Measurements from ENCODE around the gene NCL. TPM values are rescaled to one million over a fixed set of nuclear protein-coding genes. Genes with fewer than 3 reads are reported as not detected.
"Not testable (repeated sequence)": the region's sequence is repeated elsewhere in the genome, so short reads cannot be mapped to it uniquely, and the experiment has no call there.

The NCL gene

GRCh38 chr2:231411831-231412617 is 52.3 kb downstream of the NCL start:
- Histone ChIP-seq H3K27me3 (ENCODE audit: control insufficient read depth, insufficient read depth, low read length) (no peaks in the 10 kb centered on the region), H3K9ac (ENCODE audit: low read depth, low read length) (peak overlapping the region; percentile 77), H3K36me3 (ENCODE audit: insufficient read depth, low read length) (no peaks in the 10 kb centered on the region), H3K4me2 (ENCODE audit: low read length) (peak overlapping the region; percentile 92), H3K4me1 (ENCODE audit: control insufficient read depth, insufficient read depth, low read length) (peaks cover 9% of the 10 kb centered on the region), H3K9me3 (replicated peaks; ENCODE audit: low read length) (peaks cover 6% of the 10 kb centered on the region), H3K4me3 (ENCODE audit: low read length) (peak overlapping the region; percentile 72)

GRCh38 chr2:231411237-231411636 is 53.0 kb downstream of the NCL start:
- H3K4me1 ChIP-seq (ENCODE audit: control insufficient read depth, insufficient read depth, low read length), result peaks cover 15% of the 10 kb centered on the region
- H3K36me3 ChIP-seq (ENCODE audit: insufficient read depth, low read length), result no peaks in the 10 kb centered on the region
- no peaks in the 10 kb centered on the region for H3K27me3 ChIP-seq (ENCODE audit: control insufficient read depth, insufficient read depth, low read length)
- peak overlapping the region; percentile 92 for H3K4me2 ChIP-seq (ENCODE audit: low read length)
- peaks cover 6% of the 10 kb centered on the region for H3K9me3 ChIP-seq (replicated peaks; ENCODE audit: low read length)
- H3K9ac ChIP-seq (ENCODE audit: low read depth, low read length), result no peak overlapping the region
- H3K4me3 ChIP-seq (ENCODE audit: low read length), result no peak overlapping the region

GRCh38 chr2:231410293-231411004 is 53.8 kb downstream of the NCL start:
- H3K9me3 ChIP-seq (replicated peaks; ENCODE audit: low read length), result peaks cover 6% of the 10 kb centered on the region
- no peaks in the 10 kb centered on the region for H3K36me3 ChIP-seq (ENCODE audit: insufficient read depth, low read length)
- H3K4me2 ChIP-seq (ENCODE audit: low read length), result no peak overlapping the region
- H3K9ac ChIP-seq (ENCODE audit: low read depth, low read length), result no peak overlapping the region
- H3K27me3 ChIP-seq (ENCODE audit: control insufficient read depth, insufficient read depth, low read length), result no peaks in the 10 kb centered on the region
- no peak overlapping the region for H3K4me3 ChIP-seq (ENCODE audit: low read length)
- H3K4me1 ChIP-seq (ENCODE audit: control insufficient read depth, insufficient read depth, low read length), result peaks cover 20% of the 10 kb centered on the region

- no peak overlapping the region for H3K4me3 ChIP-seq (ENCODE audit: low read length)
These were observed 54.5 kb downstream of the NCL start for GRCh38 chr2:231409776-231410175.

GRCh38 chr2:231408304-231408703 is 56.0 kb downstream of the NCL start:
- not testable (repeated sequence) for H3K27me3 ChIP-seq (ENCODE audit: control insufficient read depth, insufficient read depth, low read length); H3K9me3 ChIP-seq (replicated peaks; ENCODE audit: low read length); H3K9ac ChIP-seq (ENCODE audit: low read depth, low read length); H3K36me3 ChIP-seq (ENCODE audit: insufficient read depth, low read length); H3K4me2 ChIP-seq (ENCODE audit: low read length); H3K4me3 ChIP-seq (ENCODE audit: low read length)
- H3K4me1 ChIP-seq (ENCODE audit: control insufficient read depth, insufficient read depth, low read length), result peaks cover 20% of the 10 kb centered on the region

More at GRCh38 chr2:231409776-231410175, 54.5 kb downstream of the NCL start:
- Histone ChIP-seq H3K4me1 (ENCODE audit: control insufficient read depth, insufficient read depth, low read length) (peaks cover 20% of the 10 kb centered on the region), H3K36me3 (ENCODE audit: insufficient read depth, low read length) (no peaks in the 10 kb centered on the region), H3K9me3 (replicated peaks; ENCODE audit: low read length) (peaks cover 6% of the 10 kb centered on the region), H3K27me3 (ENCODE audit: control insufficient read depth, insufficient read depth, low read length) (no peaks in the 10 kb centered on the region), H3K4me2 (ENCODE audit: low read length) (no peak overlapping the region), H3K9ac (ENCODE audit: low read depth, low read length) (no peak overlapping the region)

GRCh38 chr2:231407686-231408085 is 56.6 kb downstream of the NCL start:
- H3K4me2 ChIP-seq (ENCODE audit: low read length); H3K36me3 ChIP-seq (ENCODE audit: insufficient read depth, low read length); H3K27me3 ChIP-seq (ENCODE audit: control insufficient read depth, insufficient read depth, low read length); H3K9ac ChIP-seq (ENCODE audit: low read depth, low read length); H3K9me3 ChIP-seq (replicated peaks; ENCODE audit: low read length); H3K4me3 ChIP-seq (ENCODE audit: low read length): not testable (repeated sequence)
- H3K4me1 ChIP-seq (ENCODE audit: control insufficient read depth, insufficient read depth, low read length), result peaks cover 19% of the 10 kb centered on the region

- not testable (repeated sequence) for H3K4me3 ChIP-seq (ENCODE audit: low read length)
- H3K4me2 ChIP-seq (ENCODE audit: low read length), result peak overlapping the region; percentile 37
- peak overlapping the region; percentile 62 for H3K9ac ChIP-seq (ENCODE audit: low read depth, low read length)
These were observed 58.5 kb downstream of the NCL start for GRCh38 chr2:231405601-231406367.

GRCh38 chr2:231404183-231404578 is 60.1 kb downstream of the NCL start:
- H3K4me1 ChIP-seq (ENCODE audit: control insufficient read depth, insufficient read depth, low read length), result peaks cover 21% of the 10 kb centered on the region
- not testable (repeated sequence) for H3K4me3 ChIP-seq (ENCODE audit: low read length); H3K36me3 ChIP-seq (ENCODE audit: insufficient read depth, low read length); H3K27me3 ChIP-seq (ENCODE audit: control insufficient read depth, insufficient read depth, low read length); H3K9ac ChIP-seq (ENCODE audit: low read depth, low read length); H3K9me3 ChIP-seq (replicated peaks; ENCODE audit: low read length); H3K4me2 ChIP-seq (ENCODE audit: low read length)

More at GRCh38 chr2:231405601-231406367, 58.5 kb downstream of the NCL start:
- H3K27me3 ChIP-seq (ENCODE audit: control insufficient read depth, insufficient read depth, low read length); H3K36me3 ChIP-seq (ENCODE audit: insufficient read depth, low read length); H3K9me3 ChIP-seq (replicated peaks; ENCODE audit: low read length): not testable (repeated sequence)
- H3K4me1 ChIP-seq (ENCODE audit: control insufficient read depth, insufficient read depth, low read length), result peaks cover 12% of the 10 kb centered on the region

Small RNAs within 50 kb of the gene (small RNA-seq; reads per million reads assigned to genes)
- gene RNU2-22P, result 3.7 reads per million, percentile 81 among the genes with 10 or more reads in this experiment
- gene SNORA75, result 1,911 reads per million, percentile 99 among the genes with 10 or more reads in this experiment
- not detected for gene SNORD20
- 2,970 reads per million, percentile 100 among the genes with 10 or more reads in this experiment for gene SNORD82
